GM12875 (cell line): ENCODE results near the gene ABCG1.

Experiments
- H3K4me3 ChIP-seq: one replicate; pipeline ENCODE4 v1.5.1; 2011; ENCODE audit warnings: low read depth, low read length, control low read depth
- TF ChIP-seq, protein P1 (sequence below): IDR thresholded peaks from 2 replicates; pipeline ENCODE4 v1.5.1; 2011; ENCODE audit warnings: low read depth, mild to moderate bottlenecking, control low read depth, inconsistent platforms, low read length, moderate library complexity, borderline replicate concordance; ENCODE audit not compliant: insufficient read depth

The ABCG1 gene

GRCh38 chr21:42234041-42234440 lies 15.1 kb downstream of the ABCG1 start:
- no peak overlapping the region for H3K4me3 ChIP-seq
- TF ChIP-seq, protein P1, sequence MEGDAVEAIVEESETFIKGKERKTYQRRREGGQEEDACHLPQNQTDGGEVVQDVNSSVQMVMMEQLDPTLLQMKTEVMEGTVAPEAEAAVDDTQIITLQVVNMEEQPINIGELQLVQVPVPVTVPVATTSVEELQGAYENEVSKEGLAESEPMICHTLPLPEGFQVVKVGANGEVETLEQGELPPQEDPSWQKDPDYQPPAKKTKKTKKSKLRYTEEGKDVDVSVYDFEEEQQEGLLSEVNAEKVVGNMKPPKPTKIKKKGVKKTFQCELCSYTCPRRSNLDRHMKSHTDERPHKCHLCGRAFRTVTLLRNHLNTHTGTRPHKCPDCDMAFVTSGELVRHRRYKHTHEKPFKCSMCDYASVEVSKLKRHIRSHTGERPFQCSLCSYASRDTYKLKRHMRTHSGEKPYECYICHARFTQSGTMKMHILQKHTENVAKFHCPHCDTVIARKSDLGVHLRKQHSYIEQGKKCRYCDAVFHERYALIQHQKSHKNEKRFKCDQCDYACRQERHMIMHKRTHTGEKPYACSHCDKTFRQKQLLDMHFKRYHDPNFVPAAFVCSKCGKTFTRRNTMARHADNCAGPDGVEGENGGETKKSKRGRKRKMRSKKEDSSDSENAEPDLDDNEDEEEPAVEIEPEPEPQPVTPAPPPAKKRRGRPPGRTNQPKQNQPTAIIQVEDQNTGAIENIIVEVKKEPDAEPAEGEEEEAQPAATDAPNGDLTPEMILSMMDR = no peak

DNA sequence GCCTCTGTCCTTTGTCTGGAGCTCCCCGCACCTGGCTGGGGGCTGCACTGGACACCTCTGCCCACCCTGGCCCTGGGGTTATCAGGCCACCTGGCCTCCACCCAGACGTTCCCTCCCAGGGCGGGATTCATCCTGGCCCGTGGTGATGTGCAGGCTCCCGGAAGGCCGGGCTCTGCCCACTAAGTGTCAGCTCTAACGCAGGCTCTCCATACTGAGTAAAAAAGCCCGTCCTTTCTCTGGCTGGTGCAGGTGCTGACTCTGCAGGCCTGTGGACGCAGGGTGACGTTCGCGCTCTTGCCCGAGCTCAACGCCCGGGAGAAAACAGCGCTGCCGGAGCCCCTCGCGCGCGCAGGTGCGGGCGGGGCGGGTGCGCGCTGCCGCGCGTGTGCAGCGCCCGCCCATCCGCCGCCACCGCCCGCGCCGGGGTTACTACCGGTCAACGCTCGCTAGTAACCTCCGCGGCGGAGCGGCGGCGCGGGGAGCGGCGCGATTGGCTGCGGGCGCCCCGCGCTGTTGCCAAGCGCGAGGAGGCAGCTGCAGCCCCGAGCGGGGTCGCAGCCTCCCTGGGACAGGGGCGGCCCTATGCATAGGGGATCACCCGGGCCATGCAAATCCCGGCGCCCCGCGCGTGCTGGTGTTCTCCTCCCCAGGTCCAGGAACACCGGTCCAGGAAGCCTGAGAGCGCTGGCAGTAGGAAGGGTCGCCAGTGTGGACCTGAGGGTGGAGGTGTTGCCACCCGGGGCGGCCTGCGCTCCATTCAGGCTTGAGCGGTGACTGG lies 15.7 kb downstream of the ABCG1 start:
- H3K4me3 ChIP-seq = peak overlapping the region; percentile 42
- TF ChIP-seq, protein P1 = no peak

DNA sequence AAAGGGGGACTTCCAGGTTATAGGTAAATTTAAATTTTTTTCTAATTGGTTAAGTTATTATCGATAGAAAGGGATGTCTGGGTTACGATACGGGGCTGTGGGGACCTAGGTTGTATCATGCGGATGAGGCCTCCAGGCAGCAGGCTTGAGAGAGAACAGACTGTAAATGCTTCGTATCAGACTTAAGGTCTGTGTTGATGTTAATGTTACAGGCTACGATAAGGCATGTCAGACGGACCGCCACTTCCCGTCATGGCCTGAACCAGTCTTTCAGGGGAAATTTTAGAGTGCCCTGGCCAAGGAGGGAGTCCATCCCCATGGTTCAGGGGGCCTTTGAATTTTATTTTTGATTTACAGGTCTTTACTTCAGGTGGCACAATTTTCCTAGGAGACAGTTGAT lies 16.7 kb downstream of the ABCG1 start:
- H3K4me3 ChIP-seq = no peak overlapping the region

GRCh38 chr21:42236014-42236413 lies 17.1 kb downstream of the ABCG1 start:
- TF ChIP-seq, protein P1 = no peak
- no peak overlapping the region for H3K4me3 ChIP-seq

More for the DNA sequence above, 16.7 kb downstream of the ABCG1 start:
- TF ChIP-seq, protein P1 = no peak

DNA sequence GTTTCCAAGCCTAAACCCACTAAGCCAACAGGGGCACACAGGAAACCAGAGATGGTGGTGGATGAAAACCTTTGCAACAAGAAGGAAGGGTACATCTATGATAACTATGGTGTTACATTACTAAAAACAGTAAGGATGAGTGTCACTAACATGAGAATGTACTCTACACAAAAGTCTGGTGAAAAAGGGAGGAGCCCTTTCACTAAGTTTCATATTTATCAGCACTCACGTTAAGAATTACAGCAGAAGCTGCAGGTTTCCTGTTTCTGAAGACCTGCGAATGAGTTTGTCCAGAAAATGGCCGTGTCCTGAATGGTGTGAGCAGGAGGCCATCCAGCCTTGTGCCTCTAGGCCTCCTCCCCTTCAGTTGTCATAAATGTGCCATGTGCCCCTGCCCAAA lies 17.8 kb downstream of the ABCG1 start:
- H3K4me3 ChIP-seq = no peak overlapping the region
- TF ChIP-seq, protein P1 = no peak

GRCh38 chr21:42237161-42237560 lies 18.2 kb downstream of the ABCG1 start:
- H3K4me3 ChIP-seq = no peak overlapping the region
- TF ChIP-seq, protein P1 = no peak

DNA sequence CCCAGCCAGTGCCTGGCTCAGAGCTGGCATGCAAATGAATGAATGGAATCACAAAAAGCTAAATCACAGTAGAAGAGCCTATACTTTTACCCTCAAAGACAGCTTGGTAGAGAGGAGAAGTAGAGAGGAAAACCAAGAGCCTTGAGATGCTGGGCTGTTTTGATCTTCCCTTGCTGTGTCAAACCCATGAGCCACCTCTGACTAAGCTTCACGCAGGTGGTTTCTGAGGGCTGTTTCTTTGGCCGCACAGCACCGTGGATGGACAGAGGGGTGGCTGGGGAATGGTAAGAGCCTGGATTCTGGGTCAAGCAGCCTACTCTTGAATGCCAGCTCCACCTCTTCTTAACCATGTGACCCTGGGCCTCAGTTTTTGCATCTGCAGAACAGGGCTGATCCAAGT lies 18.6 kb downstream of the ABCG1 start:
- TF ChIP-seq, protein P1 = no peak
- no peak overlapping the region for H3K4me3 ChIP-seq
